Esophagus muscularis mucosa (tissue), 4 donors: Measurements from ENCODE around the gene CXCL3. TPM values are rescaled to one million over a fixed set of nuclear protein-coding genes. Genes with fewer than 3 reads are reported as not detected.

ENCODE experiments used
- DNase-seq: peaks from one replicate; pipeline ENCODE4 v3.0.0-alpha.2; 2017; ENCODE audit errors: extremely low spot score
- H3K27ac ChIP-seq, 4 donors: fragments of 200-600 bp; sonication (generic); replicated peaks in 1 of 4; 1 replicate in 3 of 4; 2 replicates in 1 of 4; pipeline ENCODE4 v1.5.1; 2016 to 2019; ENCODE audit warnings: mild to moderate bottlenecking in 1 of 4
- H3K27me3 ChIP-seq, 4 donors: fragments of 200-600 bp; sonication (generic); one replicate each; pipeline versions ENCODE4 v1.5.1 to v1.6.0; 2016 to 2019
- H3K36me3 ChIP-seq, 4 donors: fragments of 200-600 bp; sonication (generic); one replicate each; pipeline ENCODE4 v1.5.1; 2016 to 2019
- H3K4me1 ChIP-seq, 4 donors: fragments of 200-600 bp; sonication (generic); one replicate each; pipeline ENCODE4 v1.5.1; 2016 to 2019
- H3K4me3 ChIP-seq, 4 donors: fragments of 200-600 bp; sonication (generic); 1 replicate in 2 of 4; 2 replicates in 2 of 4; pipeline ENCODE4 v1.5.1; 2016 to 2019; ENCODE audit warnings: mild to moderate bottlenecking in 4 of 4, moderate library complexity in 1 of 4
- H3K9me3 ChIP-seq, 4 donors: fragments of 200-600 bp; sonication (generic); 1 replicate in 3 of 4; 2 replicates in 1 of 4; pipeline ENCODE4 v1.5.1; 2016 to 2019
- EP300 ChIP-seq: sonication (generic); formaldehyde crosslinking; IDR thresholded peaks from one replicate; pipeline ENCODE4 v1.6.1; 2017; ENCODE audit warnings: antibody characterized with exemption
- POLR2A ChIP-seq: fragments of 450-650 bp; IDR thresholded peaks from one replicate; pipeline ENCODE4 v1.6.1; 2017; ENCODE audit warnings: antibody characterized with exemption, moderate library complexity, mild to moderate bottlenecking, low read depth
- POLR2AphosphoS5 ChIP-seq, 2 donors: sonication (generic); formaldehyde crosslinking; IDR thresholded peaks; one replicate each; pipeline ENCODE4 v1.6.1; 2017; ENCODE audit warnings: antibody characterized with exemption in 2 of 2
- WGBS: methylation state at CpG from one replicate; pipeline ENCODE4 v1.1.5; 2018; 5-methylcytosine and 5-hydroxymethylcytosine counted together
- intact Hi-C: fragments of 100-400 bp; cut with DNase I; formaldehyde crosslinking; loops from one replicate; pipeline ENCODE4 v1.15.1; 2023
- total RNA-seq, 4 donors: library from RNA; depleted of rRNA; stranded (reverse); fragments of >200 nt; gene quantifications; one replicate each; pipeline versions ENCODE4 v1.1.0 to v1.2.1, GENCODE V29; 2016
- TF ChIP-seq, protein P1 (sequence below), 3 experiments: fragments of 200-600 bp in 2 of 3; fragments of 450-650 bp in 1 of 3; sonication (generic) in 2 of 3; IDR thresholded peaks; one replicate each; pipeline ENCODE4 v1.5.1; 2017 to 2019; ENCODE audit warnings: antibody characterized with exemption in 3 of 3, mild to moderate bottlenecking in 2 of 3, moderate library complexity in 1 of 3

The CXCL3 gene
- total RNA-seq, 4 donors from 2014 or later = 2.2 TPM; not detected in 3

DNA sequence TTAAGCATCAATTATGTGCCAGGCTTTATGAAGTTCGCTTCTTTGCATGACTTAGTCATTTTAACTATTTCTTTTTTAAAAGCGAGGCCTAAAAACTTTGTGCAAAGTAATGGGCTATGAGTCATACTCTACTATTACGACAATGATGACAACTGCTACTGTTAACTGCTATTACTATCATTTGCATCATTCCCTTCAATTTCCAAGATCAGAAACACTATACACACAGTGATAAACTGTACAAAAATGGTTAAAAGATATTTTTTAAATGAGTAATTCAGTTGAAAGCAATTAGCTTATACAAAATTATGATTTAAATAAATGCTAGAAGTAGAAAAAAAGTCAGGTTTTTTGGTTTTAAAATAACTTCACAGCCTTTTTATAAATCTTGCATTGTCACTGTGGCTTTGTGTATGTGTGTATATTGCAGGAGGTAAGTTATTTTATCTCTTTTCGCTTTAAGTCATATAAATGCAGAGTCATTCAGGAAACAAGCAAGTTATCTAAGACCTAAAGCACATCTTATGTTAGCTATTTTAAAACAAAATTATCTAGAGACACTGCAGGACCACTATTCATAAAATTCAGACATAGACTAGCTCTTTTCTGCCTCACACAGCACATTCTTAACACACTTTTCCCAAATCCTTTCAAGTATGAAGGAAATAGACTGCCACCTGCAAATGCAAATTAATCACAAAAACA, 18.5 kb upstream of the CXCL3 start:
- Histone ChIP-seq H3K36me3 (no peaks in the 10 kb centered on the region), H3K4me1 (no peaks in the 10 kb centered on the region), H3K4me3 (no peak overlapping the region), H3K27ac (no peak overlapping the region), H3K27me3 (no peaks in the 10 kb centered on the region), H3K9me3 (peaks cover 0 to 6% (median 2%) of the 10 kb centered on the region in 4 donors)
- 62% methylated on average over 4 of the region's 4 CpGs for WGBS
- DNase-seq = no peak
- no peak for TF ChIP-seq POLR2AphosphoS5 (IDR thresholded peaks at IDR 0.05)
- no peak for TF ChIP-seq POLR2A
- TF ChIP-seq, protein P1, sequence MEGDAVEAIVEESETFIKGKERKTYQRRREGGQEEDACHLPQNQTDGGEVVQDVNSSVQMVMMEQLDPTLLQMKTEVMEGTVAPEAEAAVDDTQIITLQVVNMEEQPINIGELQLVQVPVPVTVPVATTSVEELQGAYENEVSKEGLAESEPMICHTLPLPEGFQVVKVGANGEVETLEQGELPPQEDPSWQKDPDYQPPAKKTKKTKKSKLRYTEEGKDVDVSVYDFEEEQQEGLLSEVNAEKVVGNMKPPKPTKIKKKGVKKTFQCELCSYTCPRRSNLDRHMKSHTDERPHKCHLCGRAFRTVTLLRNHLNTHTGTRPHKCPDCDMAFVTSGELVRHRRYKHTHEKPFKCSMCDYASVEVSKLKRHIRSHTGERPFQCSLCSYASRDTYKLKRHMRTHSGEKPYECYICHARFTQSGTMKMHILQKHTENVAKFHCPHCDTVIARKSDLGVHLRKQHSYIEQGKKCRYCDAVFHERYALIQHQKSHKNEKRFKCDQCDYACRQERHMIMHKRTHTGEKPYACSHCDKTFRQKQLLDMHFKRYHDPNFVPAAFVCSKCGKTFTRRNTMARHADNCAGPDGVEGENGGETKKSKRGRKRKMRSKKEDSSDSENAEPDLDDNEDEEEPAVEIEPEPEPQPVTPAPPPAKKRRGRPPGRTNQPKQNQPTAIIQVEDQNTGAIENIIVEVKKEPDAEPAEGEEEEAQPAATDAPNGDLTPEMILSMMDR (IDR thresholded peaks at IDR 0.05) = no peak
- no peak for TF ChIP-seq EP300
- intact Hi-C loops = no loop called here

- WGBS = 44% methylated on average over 1 of the region's 1 CpG
- no peak for DNase-seq
Measured at GRCh38 chr4:74056114-74056857, 17.8 kb upstream of the CXCL3 start.

DNA sequence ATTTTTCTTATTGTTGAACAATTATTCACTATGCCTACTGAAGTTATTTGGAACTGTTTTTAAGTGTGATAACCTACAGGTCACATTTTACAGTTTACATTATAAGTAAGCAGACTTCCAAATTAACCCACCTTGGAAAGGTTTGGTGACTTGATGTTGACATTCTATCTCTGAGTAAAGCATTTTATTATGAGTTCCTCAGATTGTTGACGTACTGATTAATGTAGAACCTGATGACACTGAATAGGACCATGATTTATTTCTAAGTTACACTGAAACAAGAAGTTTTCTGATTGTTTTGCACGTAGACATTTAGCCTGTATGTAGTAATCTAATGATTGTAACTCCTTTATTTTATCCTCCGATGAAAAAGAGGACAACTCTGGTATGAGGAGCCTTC, 17.0 kb upstream of the CXCL3 start:
- DNase-seq = no peak
- Histone ChIP-seq H3K27ac (no peak overlapping the region), H3K4me1 (no peaks in the 10 kb centered on the region), H3K4me3 (no peak overlapping the region), H3K9me3 (no peaks in the 10 kb centered on the region), H3K27me3 (no peaks in the 10 kb centered on the region), H3K36me3 (no peaks in the 10 kb centered on the region)
- intact Hi-C loops = no loop called here
- WGBS = 86% methylated on average over 3 of the region's 3 CpGs
- TF ChIP-seq POLR2AphosphoS5 (IDR thresholded peaks at IDR 0.05) = no peak
- TF ChIP-seq, protein P1 (IDR thresholded peaks at IDR 0.05) = no peak
- no peak for TF ChIP-seq POLR2A
- TF ChIP-seq EP300 = no peak

More at GRCh38 chr4:74056114-74056857, 17.8 kb upstream of the CXCL3 start:
- Histone ChIP-seq H3K36me3 (no peaks in the 10 kb centered on the region), H3K27me3 (no peaks in the 10 kb centered on the region), H3K4me3 (no peak overlapping the region), H3K9me3 (peaks cover 0 to 2% (median under 1%) of the 10 kb centered on the region in 4 donors), H3K4me1 (no peaks in the 10 kb centered on the region), H3K27ac (no peak overlapping the region)
- intact Hi-C loops = no loop called here
- TF ChIP-seq POLR2A (no peak), EP300 (no peak), POLR2AphosphoS5 (IDR thresholded peaks at IDR 0.05) (no peak)
- TF ChIP-seq, protein P1 (IDR thresholded peaks at IDR 0.05) = no peak

DNA sequence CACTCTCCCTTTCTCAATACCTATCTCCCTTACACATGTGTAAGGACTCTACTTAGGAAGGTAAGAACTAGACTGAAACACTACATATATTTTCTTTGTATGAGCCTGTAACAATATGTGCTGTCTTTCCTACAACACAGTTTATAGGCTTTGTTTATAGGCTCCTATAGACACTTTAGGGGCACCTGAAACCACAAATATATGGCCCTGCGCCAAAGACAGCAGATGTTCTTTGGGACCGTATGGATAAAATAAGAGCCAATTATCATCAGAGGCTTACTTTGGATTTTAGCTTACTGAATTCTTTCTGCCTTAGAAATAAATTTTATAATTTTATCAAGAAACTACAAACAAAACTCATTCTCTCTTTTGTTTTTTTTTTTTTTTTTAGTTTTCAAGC, 16.6 kb upstream of the CXCL3 start:
- no peak overlapping the region for H3K4me3 ChIP-seq
- H3K9me3 ChIP-seq = no peaks in the 10 kb centered on the region
- 70% methylated on average over 2 of the region's 2 CpGs for WGBS
- TF ChIP-seq, protein P1 (IDR thresholded peaks at IDR 0.05) = no peak
- TF ChIP-seq POLR2A (no peak), EP300 (no peak), POLR2AphosphoS5 (IDR thresholded peaks at IDR 0.05) (no peak)
- H3K27me3 ChIP-seq = no peaks in the 10 kb centered on the region
- H3K4me1 ChIP-seq = no peaks in the 10 kb centered on the region
- H3K27ac ChIP-seq = no peak overlapping the region
- H3K36me3 ChIP-seq = no peaks in the 10 kb centered on the region
- DNase-seq = no peak
- intact Hi-C loops = no loop called here
